Keratinocyte (primary cell): ENCODE results near the gene SAFB2. TPM values are rescaled to one million over a fixed set of nuclear protein-coding genes. Genes with fewer than 3 reads are reported as not detected.

Experiments used
- DNase-seq: peaks from one replicate; pipeline ENCODE4 v3.0.0-alpha.2; 2011; ENCODE audit warnings: low read depth, missing footprints, low spot score
- FAIRE-seq: peaks from 2 replicates; lab custom pipeline; 2011; peaks lifted over from hg19 to GRCh38; lab: Jason Lieb, UNC
- H2AFZ ChIP-seq: 2 replicates; pipeline ENCODE4 v1.6.0; 2012; ENCODE audit warnings: low read length, control low read depth, inconsistent platforms; ENCODE audit not compliant: control insufficient read depth
- H3K27ac ChIP-seq: 2 replicates; pipeline ENCODE4 v1.5.1; 2011; ENCODE audit warnings: low read length; ENCODE audit not compliant: control insufficient read depth, insufficient read depth
- H3K27me3 ChIP-seq: 3 replicates; pipeline ENCODE4 v1.6.0; 2011; ENCODE audit warnings: low read length; ENCODE audit not compliant: control insufficient read depth, insufficient read depth; ENCODE audit errors: extremely low read depth
- H3K36me3 ChIP-seq, 2 experiments: 2 replicates in 1 of 2; 3 replicates in 1 of 2; pipeline ENCODE4 v1.5.1; 2011; ENCODE audit warnings: low read length in 2 of 2, mild to moderate bottlenecking in 1 of 2; ENCODE audit not compliant: control insufficient read depth in 2 of 2, insufficient read depth in 2 of 2; ENCODE audit errors: extremely low read depth in 1 of 2
- H3K4me1 ChIP-seq: 3 replicates; pipeline ENCODE4 v1.5.1; 2011; ENCODE audit warnings: low read length; ENCODE audit not compliant: control insufficient read depth, insufficient read depth; ENCODE audit errors: extremely low read depth
- H3K4me2 ChIP-seq: 3 replicates; pipeline ENCODE4 v1.6.0; 2011; ENCODE audit warnings: low read depth, low read length; ENCODE audit not compliant: control insufficient read depth, insufficient read depth; ENCODE audit errors: extremely low read depth
- H3K4me3 ChIP-seq, 3 experiments: fragments of 200-600 bp in 1 of 3; sonication (generic) in 1 of 3; 2 replicates in 2 of 3; 3 replicates in 1 of 3; pipeline ENCODE4 v1.5.1; 2011 to 2016; ENCODE audit warnings: low read length in 3 of 3, mild to moderate bottlenecking in 3 of 3, control low read depth in 2 of 3, inconsistent platforms in 1 of 3, low read depth in 1 of 3, mixed read lengths in 1 of 3, mixed run types in 1 of 3, moderate library complexity in 1 of 3; ENCODE audit not compliant: control insufficient read depth in 2 of 3, insufficient read depth in 2 of 3; ENCODE audit errors: extremely low read depth in 1 of 3
- H3K79me2 ChIP-seq: 2 replicates; pipeline ENCODE4 v1.6.0; 2012; ENCODE audit warnings: low read length; ENCODE audit not compliant: control insufficient read depth, insufficient read depth
- H3K9ac ChIP-seq: 3 replicates; pipeline ENCODE4 v1.6.0; 2011; ENCODE audit warnings: low read length; ENCODE audit not compliant: control insufficient read depth, insufficient read depth; ENCODE audit errors: extremely low read depth
- H3K9me1 ChIP-seq: 3 replicates; pipeline ENCODE4 v1.6.0; 2011; ENCODE audit warnings: low read length; ENCODE audit not compliant: control insufficient read depth, insufficient read depth; ENCODE audit errors: extremely low read depth
- H3K9me3 ChIP-seq: 2 replicates; pipeline ENCODE4 v1.5.1; 2012; ENCODE audit warnings: low read depth, low read length; ENCODE audit not compliant: control insufficient read depth
- H4K20me1 ChIP-seq: 3 replicates; pipeline ENCODE4 v1.6.0; 2011; ENCODE audit warnings: low read length; ENCODE audit not compliant: control insufficient read depth, insufficient read depth; ENCODE audit errors: extremely low read depth
- EZH2 ChIP-seq: IDR thresholded peaks from one replicate; pipeline ENCODE4 v1.6.1; 2012; ENCODE audit warnings: inconsistent platforms, mild to moderate bottlenecking, low read length, moderate library complexity
- dilution Hi-C: fragments of 300-500 bp; cut with MboI; formaldehyde crosslinking; loops from one replicate; pipeline ENCODE4 v1.7.0; 2020; ENCODE audit warnings: low sequenced_read_pairs; ENCODE audit not compliant: extremely low pct_ligation_motif_present
- polyA plus RNA-seq, 5 experiments: library from polyadenylated mRNA; depleted of rRNA in 3 of 5; stranded (reverse) in 3 of 5; stranded (forward) in 1 of 5; unstranded in 1 of 5; fragments of >200 nt; gene quantifications; 1 replicate in 1 of 5; 2 replicates in 3 of 5; 3 replicates in 1 of 5; pipeline versions ENCODE4 v1.2.1 to v1.2.3, GENCODE V29; 2011 to 2012; ENCODE audit warnings: missing spikeins in 2 of 5, low read depth in 1 of 5, low replicate concordance in 1 of 5
- TF ChIP-seq, protein P1 (sequence below), 3 experiments: IDR thresholded peaks in 1 of 3; conservative IDR thresholded peaks in 1 of 3; optimal IDR thresholded peaks in 1 of 3; 2 replicates in 2 of 3; 3 replicates in 1 of 3; pipeline versions ENCODE3 to v1.5.1; 2011; ENCODE audit warnings: low read length in 3 of 3, mild to moderate bottlenecking in 3 of 3, moderate library complexity in 2 of 3, control low read depth in 1 of 3, inconsistent platforms in 1 of 3; ENCODE audit not compliant: insufficient read depth in 2 of 3; ENCODE audit errors: extremely low read depth in 1 of 3

Gene SAFB2
- polyA plus RNA-seq, 1 donor (not counting 4 experiments of a cell fraction or from before 2014, with no cell fraction given): 15.3 TPM

DNA sequence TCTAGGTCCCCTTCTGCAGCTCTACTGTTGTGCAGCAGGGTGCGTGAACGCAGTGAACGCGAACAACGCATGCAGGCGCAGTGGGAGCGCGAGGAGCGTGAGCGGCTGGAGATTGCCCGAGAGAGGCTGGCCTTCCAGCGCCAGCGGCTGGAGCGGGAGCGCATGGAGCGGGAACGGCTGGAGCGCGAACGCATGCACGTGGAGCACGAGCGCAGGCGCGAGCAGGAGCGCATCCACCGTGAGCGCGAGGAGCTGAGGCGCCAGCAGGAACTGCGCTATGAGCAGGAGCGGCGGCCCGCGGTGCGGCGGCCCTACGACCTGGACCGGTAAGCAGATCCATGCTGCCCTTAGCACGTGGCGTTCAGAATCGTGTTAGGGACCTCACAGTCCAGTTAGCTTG is 38.9 kb upstream of the SAFB2 start:
- DNase-seq: no peak
- no peaks in the 10 kb centered on the region for H3K9me1 ChIP-seq
- no peaks in the 10 kb centered on the region for H3K79me2 ChIP-seq
- no peaks in the 10 kb centered on the region for H4K20me1 ChIP-seq
- no peak overlapping the region for H3K9ac ChIP-seq
- H3K36me3 ChIP-seq: peaks cover 43 to 46% of the 10 kb centered on the region in 2 experiments
- no peak overlapping the region for H3K4me3 ChIP-seq
- no peak for FAIRE-seq
- TF ChIP-seq EZH2: no peak
- TF ChIP-seq, protein P1, sequence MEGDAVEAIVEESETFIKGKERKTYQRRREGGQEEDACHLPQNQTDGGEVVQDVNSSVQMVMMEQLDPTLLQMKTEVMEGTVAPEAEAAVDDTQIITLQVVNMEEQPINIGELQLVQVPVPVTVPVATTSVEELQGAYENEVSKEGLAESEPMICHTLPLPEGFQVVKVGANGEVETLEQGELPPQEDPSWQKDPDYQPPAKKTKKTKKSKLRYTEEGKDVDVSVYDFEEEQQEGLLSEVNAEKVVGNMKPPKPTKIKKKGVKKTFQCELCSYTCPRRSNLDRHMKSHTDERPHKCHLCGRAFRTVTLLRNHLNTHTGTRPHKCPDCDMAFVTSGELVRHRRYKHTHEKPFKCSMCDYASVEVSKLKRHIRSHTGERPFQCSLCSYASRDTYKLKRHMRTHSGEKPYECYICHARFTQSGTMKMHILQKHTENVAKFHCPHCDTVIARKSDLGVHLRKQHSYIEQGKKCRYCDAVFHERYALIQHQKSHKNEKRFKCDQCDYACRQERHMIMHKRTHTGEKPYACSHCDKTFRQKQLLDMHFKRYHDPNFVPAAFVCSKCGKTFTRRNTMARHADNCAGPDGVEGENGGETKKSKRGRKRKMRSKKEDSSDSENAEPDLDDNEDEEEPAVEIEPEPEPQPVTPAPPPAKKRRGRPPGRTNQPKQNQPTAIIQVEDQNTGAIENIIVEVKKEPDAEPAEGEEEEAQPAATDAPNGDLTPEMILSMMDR (optimal IDR thresholded peaks at IDR 0.05 in 1 of 3, IDR thresholded peaks at IDR 0.05 in 1 of 3, conservative IDR thresholded peaks at IDR 0.05 in 1 of 3; ENCODE audit: extremely low read depth in 1 of 3, insufficient read depth in 2 of 3, low read length in 3 of 3): no peak
- no peaks in the 10 kb centered on the region for H3K27me3 ChIP-seq
- no peak overlapping the region for H3K4me2 ChIP-seq
- no peaks in the 10 kb centered on the region for H3K9me3 ChIP-seq
- no peak overlapping the region for H2AFZ ChIP-seq
- H3K27ac ChIP-seq: no peak overlapping the region
- H3K4me1 ChIP-seq: no peaks in the 10 kb centered on the region
- dilution Hi-C loops: no loop called here

DNA sequence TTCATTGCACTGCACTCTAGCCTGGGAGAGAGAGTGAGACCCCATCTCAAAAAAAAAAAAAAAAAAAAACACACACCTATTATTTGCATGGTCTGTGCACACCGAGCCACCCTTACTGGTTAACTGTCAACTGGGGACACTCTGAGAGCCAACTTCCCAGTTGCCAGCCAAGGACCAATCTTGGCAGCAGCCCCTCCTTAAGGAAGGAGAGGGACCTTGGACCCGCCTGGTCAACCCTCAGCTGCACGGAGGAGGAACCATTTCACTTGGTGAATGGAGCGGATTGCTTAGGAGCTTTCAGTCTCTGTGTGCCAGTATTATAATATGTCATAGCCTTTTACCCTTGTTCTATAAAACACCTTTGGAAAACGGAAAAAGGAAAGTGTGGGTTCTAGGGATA is 32.8 kb upstream of the SAFB2 start:
- H3K4me2 ChIP-seq: no peak overlapping the region
- peaks cover 3% of the 10 kb centered on the region for H3K79me2 ChIP-seq
- no peaks in the 10 kb centered on the region for H3K9me1 ChIP-seq
- TF ChIP-seq, protein P1 (optimal IDR thresholded peaks at IDR 0.05 in 1 of 3, IDR thresholded peaks at IDR 0.05 in 1 of 3, conservative IDR thresholded peaks at IDR 0.05 in 1 of 3; ENCODE audit: extremely low read depth in 1 of 3, insufficient read depth in 2 of 3, low read length in 3 of 3): no peak
- TF ChIP-seq EZH2: no peak
- DNase-seq: no peak
- no peak overlapping the region for H2AFZ ChIP-seq
- H3K4me3 ChIP-seq: no peak overlapping the region
- H3K27ac ChIP-seq: no peak overlapping the region
- H4K20me1 ChIP-seq: no peaks in the 10 kb centered on the region
- peaks cover 44 to 63% of the 10 kb centered on the region in 2 experiments for H3K36me3 ChIP-seq
- H3K9ac ChIP-seq: no peak overlapping the region
- no peaks in the 10 kb centered on the region for H3K4me1 ChIP-seq
- no peak for FAIRE-seq
- no peaks in the 10 kb centered on the region for H3K27me3 ChIP-seq
- no peaks in the 10 kb centered on the region for H3K9me3 ChIP-seq
- dilution Hi-C loops: no loop called here
